ENCODE measurements around the gene PTAFR. TPM values are rescaled to one million over a fixed set of nuclear protein-coding genes. Genes with fewer than 3 reads are reported as not detected.

PTAFR gene
- total RNA-seq, 6 experiments from 2014 or later, result 0.90 to 5.2 (median 1.9) TPM

DNA sequence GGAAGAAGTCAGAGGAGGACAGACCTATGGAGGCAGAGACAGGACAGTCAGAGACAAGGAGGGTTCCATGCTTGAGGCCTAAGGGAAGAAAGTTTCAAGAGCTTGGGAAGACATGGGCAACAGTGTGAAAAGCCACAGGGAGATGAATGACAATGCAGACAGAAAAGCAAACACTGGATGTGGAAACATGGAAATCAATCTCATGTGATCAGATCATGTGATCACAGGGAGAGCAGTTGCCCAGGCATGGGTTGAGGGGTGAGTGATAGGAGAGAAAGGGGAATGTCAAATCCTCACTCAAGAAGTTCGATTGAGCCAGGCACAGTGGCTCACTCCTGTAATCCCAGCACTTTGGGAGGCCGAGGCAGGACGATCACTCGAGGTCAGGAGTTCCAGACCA, 17.2 kb downstream of the PTAFR start:
- Histone ChIP-seq H3K4me1 (peaks cover 0 to 14% (median 0%) of the 10 kb centered on the region in 4 donors), H3K36me3 (no peaks in the 10 kb centered on the region), H3K9me3 (no peaks in the 10 kb centered on the region), H3K27ac (no peak overlapping the region), H3K27me3 (no peaks in the 10 kb centered on the region), H3K4me3 (no peak overlapping the region)
- intact Hi-C loops (cut with DNase I), result no loop called here
- ATAC-seq (peak in 2 of 4 donors; percentile 6 to 11), DNase-seq (no peak)
- no peak for TF ChIP-seq POLR2A (IDR thresholded peaks at IDR 0.05)
- TF ChIP-seq, protein P1, sequence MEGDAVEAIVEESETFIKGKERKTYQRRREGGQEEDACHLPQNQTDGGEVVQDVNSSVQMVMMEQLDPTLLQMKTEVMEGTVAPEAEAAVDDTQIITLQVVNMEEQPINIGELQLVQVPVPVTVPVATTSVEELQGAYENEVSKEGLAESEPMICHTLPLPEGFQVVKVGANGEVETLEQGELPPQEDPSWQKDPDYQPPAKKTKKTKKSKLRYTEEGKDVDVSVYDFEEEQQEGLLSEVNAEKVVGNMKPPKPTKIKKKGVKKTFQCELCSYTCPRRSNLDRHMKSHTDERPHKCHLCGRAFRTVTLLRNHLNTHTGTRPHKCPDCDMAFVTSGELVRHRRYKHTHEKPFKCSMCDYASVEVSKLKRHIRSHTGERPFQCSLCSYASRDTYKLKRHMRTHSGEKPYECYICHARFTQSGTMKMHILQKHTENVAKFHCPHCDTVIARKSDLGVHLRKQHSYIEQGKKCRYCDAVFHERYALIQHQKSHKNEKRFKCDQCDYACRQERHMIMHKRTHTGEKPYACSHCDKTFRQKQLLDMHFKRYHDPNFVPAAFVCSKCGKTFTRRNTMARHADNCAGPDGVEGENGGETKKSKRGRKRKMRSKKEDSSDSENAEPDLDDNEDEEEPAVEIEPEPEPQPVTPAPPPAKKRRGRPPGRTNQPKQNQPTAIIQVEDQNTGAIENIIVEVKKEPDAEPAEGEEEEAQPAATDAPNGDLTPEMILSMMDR (IDR thresholded peaks at IDR 0.05), result no peak
- WGBS (ENCODE audit: insufficient coverage, low coverage, low lambda C conversion rate, missing lambda C conversion rate), result 94% methylated on average over 3 of the region's 4 CpGs

DNA sequence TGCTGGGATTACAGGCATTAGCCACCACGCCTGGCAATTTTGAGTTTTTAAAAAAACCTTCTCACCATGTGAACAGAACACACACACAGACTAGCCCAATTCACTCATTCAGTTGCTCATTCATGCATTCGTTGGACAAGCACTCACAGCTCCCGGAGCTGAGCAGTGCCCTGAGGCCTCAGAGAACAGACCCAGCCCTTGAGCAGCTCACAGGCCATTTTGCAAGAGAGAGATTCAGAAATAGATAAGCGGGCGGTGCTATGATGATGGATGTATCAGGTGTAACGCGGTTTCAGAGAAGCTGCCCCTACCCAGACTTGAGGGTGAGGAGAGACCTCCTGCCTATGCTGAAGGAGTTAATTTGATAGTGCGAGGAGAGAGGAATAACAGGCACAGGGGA, 18.6 kb downstream of the PTAFR start:
- no peak overlapping the region for H3K4me3 ChIP-seq
- TF ChIP-seq, protein P1 (IDR thresholded peaks at IDR 0.05), result no peak
- no peak for TF ChIP-seq POLR2A (IDR thresholded peaks at IDR 0.05)
- intact Hi-C loops (cut with DNase I), result no loop called here
- H3K27ac ChIP-seq, result no peak overlapping the region
- no peaks in the 10 kb centered on the region for H3K9me3 ChIP-seq
- ATAC-seq (no peak), DNase-seq (no peak)
- WGBS (ENCODE audit: insufficient coverage, low coverage, low lambda C conversion rate, missing lambda C conversion rate), result 95% methylated on average over 6 of the region's 8 CpGs
- no peaks in the 10 kb centered on the region for H3K27me3 ChIP-seq
- peaks cover 0 to 17% (median 0%) of the 10 kb centered on the region in 4 donors for H3K4me1 ChIP-seq
- no peaks in the 10 kb centered on the region for H3K36me3 ChIP-seq

DNA sequence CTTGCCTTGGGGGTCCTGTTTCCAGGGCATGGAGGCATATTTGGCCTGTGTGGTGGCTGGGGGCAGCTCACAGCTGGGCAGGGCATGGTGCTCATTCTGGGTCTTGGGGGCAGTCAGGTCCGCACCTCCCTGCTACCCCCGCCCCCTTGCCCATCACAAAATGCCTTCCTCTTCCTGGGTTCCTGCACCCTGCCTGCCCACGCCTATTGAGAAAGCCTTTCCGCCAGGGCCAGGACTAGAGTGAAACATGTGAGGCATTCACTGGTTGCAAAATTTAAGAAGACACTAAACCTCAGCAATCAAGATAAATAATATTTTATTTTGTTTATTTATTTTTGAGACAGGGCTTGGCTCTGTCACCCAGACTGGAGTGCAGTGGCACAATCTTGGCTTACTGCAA, 19.7 kb downstream of the PTAFR start:
- WGBS (ENCODE audit: insufficient coverage, low coverage, low lambda C conversion rate, missing lambda C conversion rate), result 66% methylated on average over 4 of the region's 4 CpGs
- TF ChIP-seq POLR2A (IDR thresholded peaks at IDR 0.05), result no peak
- TF ChIP-seq, protein P1 (IDR thresholded peaks at IDR 0.05), result no peak
- Histone ChIP-seq H3K36me3 (no peaks in the 10 kb centered on the region), H3K4me3 (no peak overlapping the region), H3K4me1 (peaks cover 0 to 17% (median 0%) of the 10 kb centered on the region in 4 donors), H3K27me3 (no peaks in the 10 kb centered on the region), H3K27ac (no peak overlapping the region), H3K9me3 (no peaks in the 10 kb centered on the region)
- DNase-seq (no peak), ATAC-seq (peak in 3 of 4 donors; percentile 11 to 19 (median 16))
- intact Hi-C loops (cut with DNase I), result no loop called here

DNA sequence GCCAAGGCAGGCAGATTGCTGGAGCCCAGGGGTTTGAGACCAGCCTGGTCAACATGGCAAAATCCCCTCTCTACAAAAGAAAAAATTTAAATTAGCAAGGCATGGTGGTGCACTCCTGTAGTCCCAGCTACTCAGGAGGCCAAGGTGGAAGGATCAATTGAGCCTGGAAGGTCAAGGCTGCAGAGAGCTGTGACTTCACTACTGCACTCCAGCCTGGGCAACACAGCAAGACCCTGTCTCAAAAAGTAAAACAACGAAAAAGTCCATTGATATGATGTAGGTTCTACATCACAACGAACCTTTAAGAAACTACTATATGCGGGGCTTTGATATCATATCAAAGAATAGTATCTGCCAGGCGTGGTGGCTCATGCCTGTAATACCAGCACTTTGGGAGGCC, 20.9 kb downstream of the PTAFR start:
- Histone ChIP-seq H3K4me3 (no peak overlapping the region), H3K4me1 (peaks cover 0 to 17% (median 0%) of the 10 kb centered on the region in 4 donors), H3K27ac (no peak overlapping the region), H3K9me3 (no peaks in the 10 kb centered on the region), H3K27me3 (no peaks in the 10 kb centered on the region), H3K36me3 (no peaks in the 10 kb centered on the region)
- intact Hi-C loops (cut with DNase I), result no loop called here
- DNase-seq (no peak), ATAC-seq (no peak)
- TF ChIP-seq, protein P1 (IDR thresholded peaks at IDR 0.05), result no peak
- TF ChIP-seq POLR2A (IDR thresholded peaks at IDR 0.05), result no peak
- WGBS (ENCODE audit: insufficient coverage, low coverage, low lambda C conversion rate, missing lambda C conversion rate), result 76% methylated on average over 2 of the region's 4 CpGs

Measured in right lobe of liver (tissue), 6 donors.